HG03159 (cell line): ENCODE measurements around the gene FHIT.
"Not testable (repeated sequence)": the region's sequence is repeated elsewhere in the genome, so short reads cannot be mapped to it uniquely, and the experiment has no call there.

Source experiments
- ATAC-seq: cut with Tn5 transposase; IDR thresholded peaks from one replicate; pipeline ENCODE4 v1.9.1; 2021; ENCODE audit warnings: mild to moderate bottlenecking, moderate library complexity; ENCODE audit not compliant: unreplicated experiment

The FHIT gene

DNA sequence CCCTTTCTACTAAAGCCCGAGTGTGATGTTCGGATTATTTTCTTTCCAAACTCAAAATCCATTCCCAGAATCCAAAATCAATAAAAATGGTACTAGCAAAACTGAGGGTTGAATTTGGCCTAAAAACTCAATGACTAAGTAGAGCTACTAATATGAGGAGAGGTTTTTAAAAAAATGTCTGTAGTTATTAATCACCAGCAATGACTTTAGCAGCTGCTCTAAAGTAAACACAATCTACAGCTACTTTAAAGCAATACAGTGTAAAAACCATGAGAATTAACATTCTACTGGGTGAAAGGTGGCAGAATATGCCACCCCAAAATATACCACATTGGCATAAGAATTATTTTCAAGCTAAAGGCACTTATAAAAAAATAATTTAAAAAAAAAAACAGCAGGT, 23.5 kb downstream of the FHIT start:
- ATAC-seq, result no peak

GRCh38 chr3:61226166-61226686, 25.0 kb downstream of the FHIT start:
- ATAC-seq, result no peak

- no peak for ATAC-seq
These were observed 26.4 kb downstream of the FHIT start for GRCh38 chr3:61224823-61225222.

- no peak for ATAC-seq
These were observed 27.8 kb downstream of the FHIT start for GRCh38 chr3:61223451-61223850.

GRCh38 chr3:61222467-61222866, 28.8 kb downstream of the FHIT start:
- no peak for ATAC-seq

DNA sequence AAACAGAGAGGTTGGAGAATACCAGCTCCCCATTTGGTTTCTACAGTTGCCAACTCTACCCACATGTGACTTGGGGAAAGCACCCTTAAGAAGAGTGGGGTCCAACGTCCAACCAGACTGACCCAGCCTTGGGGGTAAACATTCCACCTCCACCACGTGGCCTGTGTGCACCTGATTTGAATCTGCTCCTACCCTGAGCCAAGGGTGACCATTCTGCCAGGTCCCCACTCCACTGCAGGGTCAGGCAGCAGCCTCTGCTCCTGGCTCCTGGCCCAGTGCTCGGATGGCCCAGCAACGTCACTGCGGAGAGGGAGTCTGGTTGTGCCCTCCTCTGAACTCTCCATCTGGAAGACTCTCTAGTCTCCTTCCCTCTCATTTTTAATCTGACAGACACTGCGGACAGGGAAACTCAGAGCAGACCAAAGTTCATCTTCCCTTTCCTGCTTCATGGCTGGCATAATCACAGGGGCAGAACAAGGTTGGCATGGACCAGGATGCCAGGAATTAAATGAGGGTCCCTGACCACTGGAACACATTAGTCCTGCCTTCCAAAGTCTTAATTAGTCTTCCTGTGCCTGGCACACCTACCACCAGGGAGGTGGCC, 29.4 kb downstream of the FHIT start:
- no peak for ATAC-seq

GRCh38 chr3:61218504-61218903, 32.7 kb downstream of the FHIT start:
- ATAC-seq, result no peak

- ATAC-seq, result not testable (repeated sequence)
These were observed 35.1 kb downstream of the FHIT start for GRCh38 chr3:61216171-61216570.

- ATAC-seq, result no peak
These were observed 49.2 kb downstream of the FHIT start for GRCh38 chr3:61202086-61202485.

DNA sequence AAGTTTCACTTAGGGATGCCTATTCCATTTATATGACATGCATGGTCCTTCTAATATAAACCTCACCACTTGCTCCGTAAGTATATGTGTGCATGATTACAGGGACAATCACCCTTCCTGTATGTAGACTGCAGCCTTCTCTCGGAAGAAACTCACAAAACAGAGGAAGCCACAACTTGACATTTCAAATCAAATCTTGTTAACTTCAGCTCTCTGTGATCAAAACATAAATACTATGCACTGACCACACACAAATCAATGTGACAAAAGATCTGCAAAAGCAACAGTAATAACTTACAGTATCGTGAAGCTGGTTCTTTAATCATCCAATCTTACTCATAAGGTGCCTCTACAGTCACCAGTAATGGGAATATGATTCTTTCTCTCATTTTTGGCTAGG, 50.2 kb downstream of the FHIT start:
- no peak for ATAC-seq

DNA sequence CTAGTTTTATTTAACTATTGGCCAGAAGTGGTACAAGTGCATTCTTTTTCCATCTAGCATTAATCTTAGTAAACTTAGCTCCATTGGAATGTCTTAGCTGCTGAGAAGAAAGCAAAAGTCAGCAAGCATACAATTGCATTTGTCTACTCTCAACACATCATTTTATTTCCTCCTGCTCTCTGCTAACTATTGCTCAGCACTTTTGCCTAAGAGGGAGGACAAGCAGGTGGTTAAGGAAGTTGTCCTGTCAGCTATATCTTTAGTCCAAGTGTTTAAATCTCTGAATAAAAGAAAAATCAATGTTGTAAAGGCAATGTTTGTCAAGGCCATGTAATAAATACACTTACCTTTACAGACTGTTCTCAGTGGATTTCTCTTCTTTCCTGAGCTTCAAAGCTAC, 51.0 kb downstream of the FHIT start:
- no peak for ATAC-seq

GRCh38 chr3:61199843-61200242, 51.4 kb downstream of the FHIT start:
- no peak for ATAC-seq

GRCh38 chr3:61194892-61195538, 56.2 kb downstream of the FHIT start:
- ATAC-seq, result no peak

GRCh38 chr3:61192222-61192621, 59.0 kb downstream of the FHIT start:
- ATAC-seq, result no peak

DNA sequence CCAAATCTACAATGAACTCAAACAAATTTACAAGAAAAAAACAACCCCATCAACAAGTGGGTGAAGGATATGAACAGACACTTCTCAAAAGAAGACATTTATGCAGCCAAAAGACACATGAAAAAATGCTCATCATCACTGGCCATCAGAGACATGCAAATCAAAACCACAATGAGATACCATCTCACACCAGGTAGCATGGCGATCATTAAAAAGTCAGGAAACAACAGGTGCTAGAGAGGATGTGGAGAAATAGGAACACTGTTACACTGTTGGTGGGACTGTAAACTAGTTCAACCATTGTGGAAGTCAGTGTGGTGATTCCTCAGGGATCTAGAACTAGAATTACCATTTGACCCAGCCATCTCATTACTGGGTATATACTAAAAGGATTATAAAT, 61.0 kb downstream of the FHIT start:
- not testable (repeated sequence) for ATAC-seq

DNA sequence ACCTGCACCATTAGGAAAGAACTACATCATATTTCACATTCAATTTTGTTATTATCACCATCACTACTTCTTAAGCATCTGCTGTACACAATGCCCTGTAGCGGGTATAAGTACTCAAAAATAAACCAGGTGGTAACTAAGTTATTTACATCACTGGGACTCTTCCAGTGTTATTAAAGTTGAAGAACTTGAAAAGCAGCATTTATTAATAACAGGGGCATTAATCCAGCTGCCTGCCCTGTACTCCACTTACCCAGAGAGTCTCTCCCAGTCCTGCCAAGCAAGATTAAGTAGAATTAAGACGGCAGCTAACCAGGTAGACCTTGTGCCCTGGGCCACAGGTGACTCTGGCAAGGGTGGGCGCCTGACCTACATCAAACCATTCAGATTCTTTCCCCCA, 65.2 kb downstream of the FHIT start:
- ATAC-seq, result no peak

DNA sequence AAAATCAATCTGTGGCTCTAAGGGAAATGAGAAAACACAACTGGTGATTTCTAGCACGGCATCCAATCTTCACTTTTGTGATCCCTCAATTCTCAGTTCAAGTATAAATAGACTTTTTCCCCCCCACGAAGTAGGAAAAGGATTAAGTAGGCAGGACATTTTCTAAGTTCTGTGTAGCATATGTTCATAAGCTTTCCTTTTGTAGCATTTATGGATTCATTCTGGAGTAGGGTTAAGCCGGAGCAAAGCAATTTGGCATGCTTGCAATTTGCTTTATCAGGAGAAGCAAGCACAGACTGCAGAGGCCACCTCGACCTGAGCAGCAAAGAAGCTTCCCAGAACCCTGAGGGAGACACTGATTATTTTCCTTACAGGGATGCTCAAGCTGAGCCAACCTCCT, 66.3 kb downstream of the FHIT start:
- no peak for ATAC-seq

- ATAC-seq, result peak; percentile 41
These were observed 68.6 kb downstream of the FHIT start for GRCh38 chr3:61182662-61183061.

- ATAC-seq, result peak; percentile 97
These were observed 69.4 kb downstream of the FHIT start for GRCh38 chr3:61181874-61182273.

DNA sequence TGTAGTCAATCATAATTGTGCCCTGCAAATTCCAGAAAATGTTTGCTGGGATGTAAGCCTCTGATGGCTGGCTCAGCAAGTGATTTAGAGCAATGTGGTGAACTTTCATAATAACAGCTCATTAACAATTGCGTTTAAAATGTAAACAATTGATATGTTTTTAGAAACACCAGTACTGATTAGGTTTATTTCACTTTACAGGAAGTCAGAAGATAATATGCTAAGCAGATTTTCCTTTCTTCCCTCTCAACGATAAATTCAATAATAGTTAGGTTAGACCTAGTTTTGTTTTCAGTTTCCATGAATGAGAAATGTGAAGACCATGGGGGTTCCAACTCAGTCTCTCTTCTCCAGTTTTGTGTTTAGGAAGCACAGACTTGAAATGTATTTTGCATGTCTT, 71.0 kb downstream of the FHIT start:
- no peak for ATAC-seq

GRCh38 chr3:61178167-61178566, 73.1 kb downstream of the FHIT start:
- ATAC-seq, result no peak

- no peak for ATAC-seq
These were observed 73.8 kb downstream of the FHIT start for GRCh38 chr3:61177450-61177849.

GRCh38 chr3:61173676-61174075, 77.6 kb downstream of the FHIT start:
- ATAC-seq, result no peak
